ENCODE results near the gene FAIM2.

FAIM2 gene

GRCh38 chr12:49892732-49893317, 10.9 kb downstream of the FAIM2 start:
- H3K27me3 ChIP-seq (ENCODE audit: insufficient read depth, low read length), result no peaks in the 10 kb centered on the region
- WGBS, result 73% methylated on average over 3 of the region's 3 CpGs
- H3K4me3 ChIP-seq (ENCODE audit: low read length), result no peak overlapping the region
- no peaks in the 10 kb centered on the region for H3K36me3 ChIP-seq (ENCODE audit: insufficient read depth, low read length)
- H3K9ac ChIP-seq (ENCODE audit: low read depth, low read length), result no peak overlapping the region
- no peak overlapping the region for H3K27ac ChIP-seq (ENCODE audit: low read depth, low read length)
- H3K9me3 ChIP-seq (ENCODE audit: insufficient read depth, low read depth, low read length), result no peaks in the 10 kb centered on the region
- peaks cover 9% of the 10 kb centered on the region; the same call in 1 of the 2 replicates for H3K4me1 ChIP-seq (ENCODE audit: insufficient read depth, low read length)

DNA sequence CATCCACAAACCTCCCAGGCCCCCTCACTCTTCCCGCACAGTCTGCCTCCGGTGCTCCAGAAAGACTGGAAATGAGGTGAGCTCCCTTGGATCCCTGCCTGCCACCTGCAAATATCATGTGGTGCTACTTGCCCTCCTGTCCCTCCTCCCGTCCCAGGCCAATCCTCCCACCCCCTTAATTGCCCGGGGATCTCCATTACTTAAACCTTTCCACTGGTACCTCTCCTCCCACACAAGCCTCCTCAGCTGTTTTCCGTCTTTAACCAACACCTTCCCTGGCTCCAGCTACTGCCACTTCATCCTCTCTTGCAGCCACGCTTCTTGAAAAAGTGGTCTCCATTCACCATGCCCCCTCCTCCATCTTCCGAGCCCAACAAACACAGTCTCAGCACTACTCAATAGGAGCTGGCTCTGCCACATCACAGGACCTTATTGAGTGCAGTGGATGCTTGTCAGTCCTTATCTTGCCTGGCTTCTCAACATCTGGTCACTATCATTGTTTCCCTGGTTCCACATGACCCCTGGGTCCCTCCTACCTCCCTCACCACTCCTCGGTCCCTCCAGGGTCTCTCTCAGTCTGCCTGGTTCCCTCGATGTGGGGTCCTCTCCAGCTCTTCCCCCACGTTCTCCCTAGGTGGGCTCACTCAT, 11.5 kb downstream of the FAIM2 start:
- H3K27me3 ChIP-seq (ENCODE audit: insufficient read depth, low read length), result no peaks in the 10 kb centered on the region
- H3K4me3 ChIP-seq (ENCODE audit: low read length), result no peak overlapping the region
- WGBS, result 87% methylated on average over 10 of the region's 10 CpGs
- no peak overlapping the region for H3K9ac ChIP-seq (ENCODE audit: low read depth, low read length)
- no peak overlapping the region for H3K27ac ChIP-seq (ENCODE audit: low read depth, low read length)
- no peaks in the 10 kb centered on the region for H3K36me3 ChIP-seq (ENCODE audit: insufficient read depth, low read length)
- no peaks in the 10 kb centered on the region for H3K9me3 ChIP-seq (ENCODE audit: insufficient read depth, low read depth, low read length)
- H3K4me1 ChIP-seq (ENCODE audit: insufficient read depth, low read length), result peaks cover 9% of the 10 kb centered on the region; the same call in 1 of the 2 replicates

DNA sequence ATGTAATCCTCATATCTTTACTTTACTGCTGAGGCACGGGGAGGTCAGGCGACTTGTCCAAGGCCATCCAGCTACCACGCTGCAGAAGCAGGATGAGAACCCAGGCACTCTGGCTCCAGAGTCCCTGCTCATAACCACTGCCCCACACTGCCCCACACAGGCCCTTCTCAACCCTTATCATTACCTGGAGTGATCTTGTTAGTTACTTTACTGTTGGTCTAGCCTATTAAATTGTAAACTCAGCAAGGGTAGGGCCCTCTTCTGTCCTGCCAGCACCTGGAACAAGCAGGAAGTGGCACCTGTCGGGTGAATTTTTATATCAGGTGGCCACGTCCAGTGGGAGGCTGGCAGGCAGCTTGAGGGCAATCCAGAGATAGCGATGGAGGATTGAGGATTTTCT, 12.2 kb downstream of the FAIM2 start:
- H3K27ac ChIP-seq (ENCODE audit: low read depth, low read length), result no peak overlapping the region
- no peak overlapping the region for H3K9ac ChIP-seq (ENCODE audit: low read depth, low read length)
- 96% methylated on average over 6 of the region's 6 CpGs for WGBS
- no peaks in the 10 kb centered on the region for H3K9me3 ChIP-seq (ENCODE audit: insufficient read depth, low read depth, low read length)
- H3K27me3 ChIP-seq (ENCODE audit: insufficient read depth, low read length), result no peaks in the 10 kb centered on the region
- no peaks in the 10 kb centered on the region for H3K36me3 ChIP-seq (ENCODE audit: insufficient read depth, low read length)
- peaks cover 9% of the 10 kb centered on the region; the same call in 1 of the 2 replicates for H3K4me1 ChIP-seq (ENCODE audit: insufficient read depth, low read length)
- H3K4me3 ChIP-seq (ENCODE audit: low read length), result no peak overlapping the region

GRCh38 chr12:49891012-49891411, 12.7 kb downstream of the FAIM2 start:
- WGBS, result 90% methylated on average over 2 of the region's 2 CpGs
- Histone ChIP-seq H3K36me3 (ENCODE audit: insufficient read depth, low read length) (no peaks in the 10 kb centered on the region), H3K9me3 (ENCODE audit: insufficient read depth, low read depth, low read length) (no peaks in the 10 kb centered on the region), H3K27ac (ENCODE audit: low read depth, low read length) (no peak overlapping the region), H3K9ac (ENCODE audit: low read depth, low read length) (no peak overlapping the region), H3K27me3 (ENCODE audit: insufficient read depth, low read length) (no peaks in the 10 kb centered on the region), H3K4me1 (ENCODE audit: insufficient read depth, low read length) (peaks cover 9% of the 10 kb centered on the region; the same call in 1 of the 2 replicates), H3K4me3 (ENCODE audit: low read length) (no peak overlapping the region)

DNA sequence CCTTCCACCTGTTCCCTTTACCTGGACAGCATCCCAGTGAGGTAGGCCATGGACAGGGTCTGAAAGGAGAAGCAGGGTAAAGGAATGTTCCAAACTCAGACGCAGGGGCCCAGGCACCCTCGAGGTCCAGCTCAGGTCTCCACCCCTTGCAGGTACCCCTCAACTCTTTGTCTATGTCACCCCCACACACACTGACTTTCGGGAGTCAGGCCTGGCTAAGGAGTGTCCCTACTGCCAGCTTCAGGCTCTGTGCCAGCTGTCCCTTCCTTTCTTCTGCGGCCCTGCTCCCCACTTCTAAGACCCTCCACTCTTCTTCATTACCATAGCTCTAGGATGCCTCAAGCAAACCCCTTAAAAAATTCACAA, 13.6 kb downstream of the FAIM2 start:
- no peaks in the 10 kb centered on the region for H3K9me3 ChIP-seq (ENCODE audit: insufficient read depth, low read depth, low read length)
- no peak overlapping the region for H3K27ac ChIP-seq (ENCODE audit: low read depth, low read length)
- H3K4me1 ChIP-seq (ENCODE audit: insufficient read depth, low read length), result peaks cover 17% of the 10 kb centered on the region; the same call in 1 of the 2 replicates
- no peak overlapping the region for H3K4me3 ChIP-seq (ENCODE audit: low read length)
- 90% methylated on average over 4 of the region's 4 CpGs for WGBS
- no peaks in the 10 kb centered on the region for H3K27me3 ChIP-seq (ENCODE audit: insufficient read depth, low read length)
- no peaks in the 10 kb centered on the region for H3K36me3 ChIP-seq (ENCODE audit: insufficient read depth, low read length)
- no peak overlapping the region for H3K9ac ChIP-seq (ENCODE audit: low read depth, low read length)

DNA sequence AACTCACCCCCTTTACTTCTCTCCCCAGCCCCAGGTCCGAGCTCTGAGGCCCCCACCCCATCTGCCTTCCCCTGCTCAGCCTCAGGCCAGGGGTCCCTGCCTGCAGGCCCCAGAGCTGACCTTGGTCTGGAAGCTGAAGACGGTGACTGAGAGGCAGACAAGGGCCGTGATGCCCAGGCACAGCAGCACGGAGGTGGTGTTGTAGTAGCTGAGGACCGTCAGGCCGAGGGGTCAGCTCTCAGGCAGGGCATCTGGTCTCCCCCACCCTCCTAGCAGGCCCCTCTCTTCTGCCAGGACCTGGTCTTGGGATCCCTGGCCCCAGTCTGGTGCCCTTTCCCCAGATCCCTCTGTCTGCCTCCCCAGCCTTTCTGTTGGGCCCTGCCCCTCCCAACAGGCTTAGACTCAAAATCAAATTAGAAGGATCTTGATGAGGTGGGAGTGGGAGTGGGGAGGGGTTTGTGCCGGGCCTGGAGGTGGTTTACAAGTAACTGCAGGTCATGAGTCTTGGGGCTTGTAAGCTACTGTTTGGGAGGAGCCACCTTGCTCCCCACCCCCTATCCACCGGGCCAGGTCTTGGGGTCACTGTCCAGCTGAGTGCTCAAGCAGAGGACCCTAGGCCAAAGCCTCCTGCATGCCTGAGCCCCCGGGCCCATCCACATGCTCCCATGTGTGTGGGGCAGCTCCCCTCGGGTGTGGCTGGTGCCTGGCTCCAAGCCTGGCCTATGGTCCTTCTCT, 14.2 kb downstream of the FAIM2 start:
- 87% methylated on average over 10 of the region's 10 CpGs for WGBS
- Histone ChIP-seq H3K9me3 (ENCODE audit: insufficient read depth, low read depth, low read length) (no peaks in the 10 kb centered on the region), H3K4me3 (ENCODE audit: low read length) (no peak overlapping the region), H3K9ac (ENCODE audit: low read depth, low read length) (no peak overlapping the region), H3K27me3 (ENCODE audit: insufficient read depth, low read length) (no peaks in the 10 kb centered on the region), H3K27ac (ENCODE audit: low read depth, low read length) (no peak overlapping the region), H3K36me3 (ENCODE audit: insufficient read depth, low read length) (no peaks in the 10 kb centered on the region), H3K4me1 (ENCODE audit: insufficient read depth, low read length) (peaks cover 17% of the 10 kb centered on the region; the same call in 1 of the 2 replicates)

DNA sequence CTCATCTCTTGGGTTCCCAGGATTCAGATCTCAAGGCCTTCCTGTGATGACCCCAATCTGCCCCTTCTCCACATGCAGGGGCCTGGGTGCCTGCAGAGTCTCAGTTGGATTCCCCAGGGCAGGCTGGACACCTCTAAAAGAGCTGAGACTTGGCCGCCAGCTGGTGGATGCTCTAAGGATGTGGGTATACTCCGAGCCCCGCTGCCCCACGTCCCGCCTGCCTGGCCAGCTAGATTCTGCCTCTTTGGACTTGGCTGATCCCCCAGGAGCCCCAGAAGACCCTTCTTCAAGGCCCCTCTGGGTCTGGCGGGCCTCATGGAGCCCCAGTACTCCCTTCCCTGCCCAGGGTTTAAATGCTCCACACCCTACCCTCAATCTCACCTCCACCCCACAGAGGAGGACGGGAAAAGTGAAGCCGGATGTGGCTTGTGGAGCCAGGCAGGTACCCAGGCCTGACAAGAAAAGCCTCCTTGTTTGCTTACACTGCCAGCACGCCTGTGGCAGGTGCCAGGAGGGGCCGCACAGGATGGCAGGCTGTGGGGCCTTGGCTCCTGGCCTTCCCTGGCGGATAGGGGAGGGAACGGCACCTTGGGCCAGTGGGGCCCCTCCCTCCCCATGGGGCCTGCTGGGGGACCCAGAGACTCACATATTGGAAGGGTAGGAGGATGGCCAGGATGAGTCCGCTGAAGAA, 15.1 kb downstream of the FAIM2 start:
- WGBS, result 91% methylated on average over 13 of the region's 13 CpGs
- no peak overlapping the region for H3K27ac ChIP-seq (ENCODE audit: low read depth, low read length)

GRCh38 chr12:49887536-49888401, 15.9 kb downstream of the FAIM2 start:
- no peaks in the 10 kb centered on the region for H3K27me3 ChIP-seq (ENCODE audit: insufficient read depth, low read length)
- 55% methylated on average over 15 of the region's 15 CpGs for WGBS
- H3K36me3 ChIP-seq (ENCODE audit: insufficient read depth, low read length), result no peaks in the 10 kb centered on the region
- no peaks in the 10 kb centered on the region for H3K9me3 ChIP-seq (ENCODE audit: insufficient read depth, low read depth, low read length)
- H3K4me3 ChIP-seq (ENCODE audit: low read length), result no peak overlapping the region
- no peak overlapping the region for H3K27ac ChIP-seq (ENCODE audit: low read depth, low read length)
- no peak overlapping the region for H3K9ac ChIP-seq (ENCODE audit: low read depth, low read length)
- H3K4me1 ChIP-seq (ENCODE audit: insufficient read depth, low read length), result peaks cover 20% of the 10 kb centered on the region

More for the DNA sequence above, 15.1 kb downstream of the FAIM2 start:
- Histone ChIP-seq H3K36me3 (ENCODE audit: insufficient read depth, low read length) (no peaks in the 10 kb centered on the region), H3K9ac (ENCODE audit: low read depth, low read length) (no peak overlapping the region), H3K4me3 (ENCODE audit: low read length) (no peak overlapping the region), H3K4me1 (ENCODE audit: insufficient read depth, low read length) (peaks cover 12% of the 10 kb centered on the region), H3K27me3 (ENCODE audit: insufficient read depth, low read length) (no peaks in the 10 kb centered on the region), H3K9me3 (ENCODE audit: insufficient read depth, low read depth, low read length) (no peaks in the 10 kb centered on the region)

- Histone ChIP-seq H3K9me3 (ENCODE audit: insufficient read depth, low read depth, low read length) (no peaks in the 10 kb centered on the region), H3K27ac (ENCODE audit: low read depth, low read length) (no peak overlapping the region), H3K27me3 (ENCODE audit: insufficient read depth, low read length) (no peaks in the 10 kb centered on the region), H3K4me3 (ENCODE audit: low read length) (no peak overlapping the region), H3K9ac (ENCODE audit: low read depth, low read length) (no peak overlapping the region), H3K4me1 (ENCODE audit: insufficient read depth, low read length) (peaks cover 26% of the 10 kb centered on the region), H3K36me3 (ENCODE audit: insufficient read depth, low read length) (no peaks in the 10 kb centered on the region)
- WGBS, result 70% methylated on average over 9 of the region's 9 CpGs
Observed at GRCh38 chr12:49887091-49887490, 16.6 kb downstream of the FAIM2 start.

DNA sequence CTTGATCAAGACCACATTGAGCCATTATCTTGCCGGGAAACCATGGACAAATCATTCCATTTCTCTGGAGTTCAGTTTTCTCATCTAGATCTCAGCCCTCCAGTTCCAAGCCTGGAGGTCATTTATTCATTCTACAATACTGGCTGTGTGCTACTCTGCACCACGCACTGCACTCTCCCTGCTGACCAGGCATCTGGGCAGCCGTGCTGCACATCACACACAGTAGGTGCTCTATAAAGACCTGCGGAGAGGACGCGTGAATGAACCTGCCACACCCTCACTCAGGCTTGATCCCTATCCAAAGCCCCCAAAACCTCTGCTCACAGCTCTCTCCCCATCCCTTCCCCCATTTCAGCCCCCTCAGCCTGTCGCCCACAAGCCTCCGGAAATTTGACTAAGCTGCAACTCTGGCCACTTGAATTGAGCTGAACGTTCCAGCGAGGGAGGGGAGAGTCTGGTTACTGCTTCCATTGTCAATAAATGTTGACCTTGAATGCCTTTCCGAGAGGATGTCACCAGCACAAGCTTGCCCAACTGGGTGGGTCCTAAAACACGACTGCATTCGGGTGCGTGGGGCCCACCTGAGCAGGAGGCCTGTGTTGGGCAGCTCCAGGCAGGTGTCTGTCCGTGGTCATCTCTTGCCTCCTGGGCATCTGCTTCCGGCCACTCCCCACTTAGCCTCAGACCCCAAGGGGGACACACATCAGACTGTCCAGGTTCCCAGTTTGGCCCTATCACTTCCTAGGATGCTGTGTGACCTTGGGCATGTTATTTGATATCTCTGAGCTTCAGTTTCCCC, 17.8 kb downstream of the FAIM2 start:
- no peak overlapping the region for H3K9ac ChIP-seq (ENCODE audit: low read depth, low read length)
- no peaks in the 10 kb centered on the region for H3K27me3 ChIP-seq (ENCODE audit: insufficient read depth, low read length)
- H3K9me3 ChIP-seq (ENCODE audit: insufficient read depth, low read depth, low read length), result no peaks in the 10 kb centered on the region
- no peak overlapping the region for H3K4me3 ChIP-seq (ENCODE audit: low read length)
- H3K27ac ChIP-seq (ENCODE audit: low read depth, low read length), result no peak overlapping the region
- no peaks in the 10 kb centered on the region for H3K36me3 ChIP-seq (ENCODE audit: insufficient read depth, low read length)
- 82% methylated on average over 16 of the region's 16 CpGs for WGBS
- peaks cover 30% of the 10 kb centered on the region for H3K4me1 ChIP-seq (ENCODE audit: insufficient read depth, low read length)

Data from HUES64 (cell line).